CD4-positive, CD25-positive, alpha-beta regulatory T cell (primary cell): ENCODE data around the gene AIG1. TPM values are rescaled to one million over a fixed set of nuclear protein-coding genes. Genes with fewer than 3 reads are reported as not detected.

Experiments
- ATAC-seq, 2 donors: fragments of 150-1000 bp; cut with Tn5 transposase; one replicate each; pipeline ENCODE4 v1.10.0; 2021; ENCODE audit warnings: low read depth in 2 of 2, moderate number of reproducible peaks in 2 of 2, moderate library complexity in 1 of 2
- DNase-seq, 3 donors: peaks; one replicate each; pipeline versions ENCODE4 v3.0.0 to v3.0.0-alpha.2; 2012 to 2022; ENCODE audit warnings: mixed read lengths in 1 of 3
- H3K27ac ChIP-seq: one replicate; pipeline ENCODE4 v1.7.0; 2013; ENCODE audit warnings: mild to moderate bottlenecking, low read length; ENCODE audit not compliant: insufficient read depth, poor library complexity, severe bottlenecking
- H3K27me3 ChIP-seq: one replicate; pipeline ENCODE4 v1.7.0; 2013; ENCODE audit warnings: low read length; ENCODE audit not compliant: control insufficient read depth, insufficient read depth
- H3K36me3 ChIP-seq: one replicate; pipeline ENCODE4 v1.7.0; 2013; ENCODE audit warnings: mild to moderate bottlenecking, low read length, moderate library complexity; ENCODE audit not compliant: control insufficient read depth, insufficient read depth
- H3K4me1 ChIP-seq: 2 replicates; pipeline ENCODE4 v1.7.0; 2013; ENCODE audit warnings: mild to moderate bottlenecking, low read length; ENCODE audit not compliant: insufficient read depth, control insufficient read depth, poor library complexity, severe bottlenecking
- H3K4me3 ChIP-seq: one replicate; pipeline ENCODE4 v1.7.0; 2013; ENCODE audit warnings: low read depth, mild to moderate bottlenecking, low read length, moderate library complexity
- H3K9me3 ChIP-seq, 2 experiments: 1 replicate in 1 of 2; 2 replicates in 1 of 2; pipeline ENCODE4 v1.7.0; 2013; ENCODE audit warnings: low read length in 2 of 2, mild to moderate bottlenecking in 1 of 2, moderate library complexity in 1 of 2; ENCODE audit not compliant: control insufficient read depth in 2 of 2
- H3K27ac Mint-ChIP-seq, 3 donors: one replicate each; pipeline ENCODE4 v1.8.0; 2020 to 2022; ENCODE audit warnings: mild to moderate bottlenecking in 3 of 3, mixed read lengths in 3 of 3, moderate library complexity in 2 of 3
- H3K27me3 Mint-ChIP-seq: one replicate; pipeline ENCODE4 v1.8.0; 2022; ENCODE audit warnings: mild to moderate bottlenecking, mixed read lengths
- H3K36me3 Mint-ChIP-seq: one replicate; pipeline ENCODE4 v1.8.0; 2020; ENCODE audit warnings: mixed read lengths
- H3K4me1 Mint-ChIP-seq, 4 donors: one replicate each; pipeline ENCODE4 v1.8.0; 2020 to 2022; ENCODE audit warnings: mixed read lengths in 4 of 4, mild to moderate bottlenecking in 1 of 4
- H3K4me3 Mint-ChIP-seq, 4 donors: one replicate each; pipeline ENCODE4 v1.8.0; 2020 to 2022; ENCODE audit warnings: mild to moderate bottlenecking in 4 of 4, mixed read lengths in 4 of 4, moderate library complexity in 3 of 4
- H3K9me3 Mint-ChIP-seq, 7 donors: one replicate each; pipeline ENCODE4 v1.8.0; 2020 to 2022; ENCODE audit warnings: mixed read lengths in 7 of 7, mild to moderate bottlenecking in 3 of 7, moderate library complexity in 2 of 7
- polyA plus RNA-seq, 4 donors: library from polyadenylated mRNA; unstranded; fragments of 300-500 nt; fragmentation: Illumina TruSeq; gene quantifications; one replicate each; pipeline ENCODE4 v1.2.3, GENCODE V29; 2021
- total RNA-seq: library from RNA; stranded (reverse); gene quantifications from one replicate; pipeline ENCODE4 v1.2.3, GENCODE V29; 2022

AIG1 gene
- total and polyA plus RNA-seq, 5 donors from 2014 or later: 4.2 to 19.6 (median 13.9) TPM

DNA sequence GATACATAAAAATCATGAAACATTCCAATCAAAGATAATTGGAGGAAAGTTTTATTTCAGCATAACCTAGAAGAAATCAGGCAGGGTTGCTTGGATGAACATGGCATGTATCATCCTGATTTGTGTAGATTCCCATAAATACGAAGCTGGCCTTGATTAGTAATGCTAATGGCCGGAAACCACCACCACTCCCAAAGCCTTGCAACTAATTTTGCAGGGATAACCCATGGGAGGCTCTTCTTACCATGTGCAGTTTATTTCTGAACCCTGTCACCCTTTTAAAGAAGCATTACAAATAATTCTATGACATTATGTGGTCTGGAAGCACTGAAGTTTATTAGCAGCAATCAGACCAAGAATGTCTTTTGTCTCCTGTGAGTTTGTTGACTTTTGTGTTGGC is 80.8 kb downstream of the AIG1 start:
- peaks cover 18% of the 10 kb centered on the region for H3K36me3 Mint-ChIP-seq
- DNase-seq (no peak), ATAC-seq (no peak)
- H3K4me1 Mint-ChIP-seq: peaks cover 16 to 41% (median 22%) of the 10 kb centered on the region in 4 donors
- Histone ChIP-seq H3K4me1 (peaks cover 14% of the 10 kb centered on the region), H3K27me3 (no peaks in the 10 kb centered on the region), H3K27ac (no peak overlapping the region), H3K4me3 (no peak overlapping the region), H3K36me3 (no peaks in the 10 kb centered on the region), H3K9me3 (no peaks in the 10 kb centered on the region)
- H3K27ac Mint-ChIP-seq: no peak overlapping the region
- peaks cover 0 to 9% (median 6%) of the 10 kb centered on the region in 7 donors for H3K9me3 Mint-ChIP-seq
- H3K27me3 Mint-ChIP-seq: no peaks in the 10 kb centered on the region
- H3K4me3 Mint-ChIP-seq: no peak overlapping the region

DNA sequence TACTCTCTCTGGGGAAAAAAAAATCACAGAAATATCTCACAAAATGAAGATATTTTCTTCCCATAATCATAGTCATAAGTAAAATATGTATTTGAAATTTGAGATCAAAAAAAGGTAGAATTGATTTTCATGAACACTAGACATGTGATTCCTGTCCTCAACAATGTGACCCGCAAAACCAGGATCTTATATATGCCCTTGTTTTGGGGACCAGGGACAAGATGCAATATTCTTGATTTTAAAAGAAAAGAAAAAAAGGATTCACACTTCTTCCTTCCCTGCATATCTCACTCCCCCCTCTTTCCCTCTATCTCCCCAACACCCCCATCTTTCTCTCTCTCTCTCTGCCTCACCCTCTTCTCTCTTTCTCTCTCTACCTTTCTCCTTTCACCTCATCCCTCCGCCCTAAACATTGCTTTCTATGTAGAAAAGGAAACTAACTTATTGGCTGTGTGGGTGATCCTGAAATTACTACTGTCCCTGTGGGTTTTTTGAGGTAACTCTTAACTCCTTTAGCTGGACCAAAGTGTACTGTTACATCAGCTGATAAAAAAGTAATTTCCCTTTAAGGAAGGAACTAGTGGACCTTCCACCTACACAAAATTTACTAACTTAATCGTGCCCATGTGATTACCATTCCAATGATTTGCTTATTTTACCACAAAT is 85.6 kb downstream of the AIG1 start:
- H3K27ac Mint-ChIP-seq: no peak overlapping the region
- Histone ChIP-seq H3K36me3 (no peaks in the 10 kb centered on the region), H3K9me3 (no peaks in the 10 kb centered on the region), H3K4me3 (no peak overlapping the region), H3K4me1 (no peaks in the 10 kb centered on the region), H3K27ac (no peak overlapping the region), H3K27me3 (no peaks in the 10 kb centered on the region)
- peaks cover 0 to 4% (median 0%) of the 10 kb centered on the region in 7 donors for H3K9me3 Mint-ChIP-seq
- peaks cover 0 to 5% (median 1%) of the 10 kb centered on the region in 4 donors for H3K4me1 Mint-ChIP-seq
- H3K27me3 Mint-ChIP-seq: peaks cover 4% of the 10 kb centered on the region
- DNase-seq (no peak), ATAC-seq (no peak)
- H3K36me3 Mint-ChIP-seq: peaks cover 9% of the 10 kb centered on the region
- no peak overlapping the region for H3K4me3 Mint-ChIP-seq

DNA sequence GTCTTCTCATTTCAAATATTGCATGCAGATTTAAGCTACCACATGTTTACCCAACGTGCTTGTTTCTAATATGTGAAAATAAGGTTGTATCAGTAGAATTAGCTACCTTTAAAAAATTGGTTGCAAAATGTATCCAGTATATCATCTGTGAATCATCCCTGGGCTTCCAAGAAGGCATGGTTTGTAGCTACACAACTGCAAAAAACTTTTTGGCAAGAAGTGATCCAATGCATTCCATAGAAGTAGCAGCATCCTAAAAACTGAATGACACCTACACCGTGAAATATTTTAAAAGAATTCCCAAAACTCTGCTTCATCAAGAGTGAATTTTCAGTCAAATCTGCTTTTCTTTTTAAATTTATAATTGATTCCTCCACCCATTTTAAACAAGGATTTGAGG is 89.1 kb downstream of the AIG1 start:
- H3K4me3 ChIP-seq: no peak overlapping the region

DNA sequence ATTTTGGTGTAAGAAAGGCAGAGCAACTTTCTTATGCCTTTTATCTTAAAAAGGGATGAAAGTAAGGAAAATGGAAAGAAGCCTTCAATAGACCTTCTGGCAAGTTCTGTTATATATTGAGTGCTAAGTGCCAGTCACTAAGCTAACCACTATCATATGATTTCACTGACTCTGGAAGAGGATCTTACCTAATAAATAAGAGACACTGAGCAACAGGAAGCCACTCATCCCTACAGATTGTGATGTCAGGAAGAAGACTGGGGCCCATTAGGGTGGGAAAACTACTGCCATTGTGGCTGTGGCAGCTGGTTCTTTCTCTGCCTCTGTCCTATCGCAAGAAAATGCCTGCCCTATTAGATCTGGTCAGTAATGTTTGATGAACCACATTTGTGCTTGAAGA is 89.6 kb downstream of the AIG1 start:
- Mint-ChIP-seq H3K27ac (no peak overlapping the region), H3K36me3 (peaks cover 10% of the 10 kb centered on the region), H3K9me3 (peaks cover 0 to 2% (median 0%) of the 10 kb centered on the region in 7 donors), H3K4me3 (no peak overlapping the region), H3K27me3 (peaks cover 4% of the 10 kb centered on the region), H3K4me1 (peaks cover 0 to 7% (median 0%) of the 10 kb centered on the region in 4 donors)
- ATAC-seq (no peak), DNase-seq (no peak)
- no peaks in the 10 kb centered on the region for H3K4me1 ChIP-seq
- H3K27me3 ChIP-seq: no peaks in the 10 kb centered on the region
- H3K9me3 ChIP-seq: no peaks in the 10 kb centered on the region
- H3K4me3 ChIP-seq: no peak overlapping the region
- no peak overlapping the region for H3K27ac ChIP-seq
- no peaks in the 10 kb centered on the region for H3K36me3 ChIP-seq

More for the DNA sequence above, 89.1 kb downstream of the AIG1 start:
- no peak overlapping the region for H3K4me3 Mint-ChIP-seq
- H3K27me3 ChIP-seq: no peaks in the 10 kb centered on the region
- peaks cover 4% of the 10 kb centered on the region for H3K27me3 Mint-ChIP-seq
- DNase-seq (no peak), ATAC-seq (no peak)
- no peaks in the 10 kb centered on the region for H3K36me3 ChIP-seq
- no peaks in the 10 kb centered on the region for H3K4me1 ChIP-seq
- peaks cover 9% of the 10 kb centered on the region for H3K36me3 Mint-ChIP-seq
- no peaks in the 10 kb centered on the region for H3K9me3 ChIP-seq
- H3K9me3 Mint-ChIP-seq: peaks cover 0 to 2% (median 0%) of the 10 kb centered on the region in 7 donors
- peaks cover 0 to 7% (median 0%) of the 10 kb centered on the region in 4 donors for H3K4me1 Mint-ChIP-seq
- H3K27ac ChIP-seq: no peak overlapping the region
- H3K27ac Mint-ChIP-seq: no peak overlapping the region

DNA sequence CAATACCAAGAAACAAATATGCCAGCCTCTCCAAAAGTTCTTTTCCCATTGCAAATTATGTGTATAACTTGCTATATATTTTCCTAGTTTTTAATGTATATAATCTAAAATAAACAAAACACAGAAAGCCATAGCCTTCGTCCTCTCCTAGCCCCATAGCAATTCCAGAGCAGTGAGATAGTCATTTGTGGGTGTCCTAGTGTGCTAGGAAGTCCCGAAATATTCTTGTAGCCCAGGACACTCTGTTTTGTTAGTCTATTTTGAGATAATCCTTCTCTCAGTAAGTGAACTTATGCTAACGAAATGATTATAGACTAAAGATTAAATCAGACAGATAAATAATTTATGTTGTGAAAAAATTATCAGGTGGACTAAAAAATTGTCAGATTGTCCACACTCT is 90.7 kb downstream of the AIG1 start:
- DNase-seq (no peak), ATAC-seq (no peak)
- no peak overlapping the region for H3K27ac Mint-ChIP-seq
- H3K4me1 ChIP-seq: no peaks in the 10 kb centered on the region
- no peak overlapping the region for H3K27ac ChIP-seq
- H3K36me3 Mint-ChIP-seq: peaks cover 14% of the 10 kb centered on the region
- peaks cover 0 to 2% (median 0%) of the 10 kb centered on the region in 7 donors for H3K9me3 Mint-ChIP-seq
- H3K27me3 Mint-ChIP-seq: peaks cover 4% of the 10 kb centered on the region
- no peaks in the 10 kb centered on the region for H3K9me3 ChIP-seq
- H3K4me3 Mint-ChIP-seq: no peak overlapping the region
- H3K27me3 ChIP-seq: no peaks in the 10 kb centered on the region
- H3K4me3 ChIP-seq: no peak overlapping the region
- H3K4me1 Mint-ChIP-seq: peaks cover 0 to 7% (median 1%) of the 10 kb centered on the region in 4 donors
- no peaks in the 10 kb centered on the region for H3K36me3 ChIP-seq

DNA sequence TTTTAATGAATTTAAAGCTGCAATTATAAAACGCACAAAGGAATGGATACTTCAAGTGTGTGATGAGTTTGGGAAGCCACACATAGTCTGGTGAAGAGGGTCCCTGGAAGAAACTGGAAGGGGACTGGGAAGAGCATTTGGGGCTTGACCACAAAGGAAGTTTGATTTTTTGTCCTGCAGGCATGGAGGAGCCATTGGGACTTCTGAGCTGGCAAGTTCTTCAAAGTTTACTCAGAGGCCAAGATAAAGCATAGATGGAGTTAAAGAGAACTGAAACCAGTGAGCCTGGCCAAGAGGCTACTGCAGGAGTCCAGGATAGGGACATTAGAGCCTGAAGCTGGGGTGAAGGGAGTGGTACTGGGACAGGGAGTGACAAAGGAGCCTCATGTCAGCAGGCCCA is 95.0 kb downstream of the AIG1 start:
- peaks cover 9% of the 10 kb centered on the region for H3K36me3 Mint-ChIP-seq
- no peak overlapping the region for H3K27ac ChIP-seq

DNA sequence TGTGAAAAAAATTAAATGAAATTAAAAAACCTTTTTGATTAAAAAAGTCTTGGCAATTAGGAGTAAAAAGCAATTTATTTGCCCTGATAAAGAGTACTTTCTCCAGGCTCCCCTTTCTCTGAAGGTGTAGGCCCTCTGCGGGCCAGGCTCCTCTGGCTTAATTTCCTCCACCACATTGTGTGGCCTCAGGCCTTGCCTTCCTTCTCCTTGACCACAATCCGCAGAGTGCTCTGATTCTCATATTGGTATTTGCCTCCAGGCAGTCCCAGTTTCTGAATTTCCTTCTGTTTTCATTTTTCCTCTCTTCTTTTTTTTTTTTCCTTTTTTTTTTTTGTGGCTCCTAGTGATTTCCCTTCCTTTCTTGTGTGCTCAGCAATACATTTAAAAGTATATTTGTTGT is 96.4 kb downstream of the AIG1 start:
- Mint-ChIP-seq H3K27me3 (no peaks in the 10 kb centered on the region), H3K4me1 (peaks cover 0 to 8% (median 4%) of the 10 kb centered on the region in 4 donors), H3K27ac (no peak overlapping the region), H3K4me3 (no peak overlapping the region), H3K9me3 (peaks cover 0 to 1% (median 0%) of the 10 kb centered on the region in 7 donors), H3K36me3 (peaks cover 9% of the 10 kb centered on the region)
- H3K4me1 ChIP-seq: no peaks in the 10 kb centered on the region
- DNase-seq: no peak
- no peaks in the 10 kb centered on the region for H3K36me3 ChIP-seq
- no peak overlapping the region for H3K27ac ChIP-seq
- H3K27me3 ChIP-seq: no peaks in the 10 kb centered on the region
- H3K4me3 ChIP-seq: no peak overlapping the region
- no peaks in the 10 kb centered on the region for H3K9me3 ChIP-seq
- no peak for ATAC-seq

More for the DNA sequence above, 95.0 kb downstream of the AIG1 start:
- H3K36me3 ChIP-seq: no peaks in the 10 kb centered on the region
- no peaks in the 10 kb centered on the region for H3K27me3 ChIP-seq
- Mint-ChIP-seq H3K4me3 (no peak overlapping the region), H3K4me1 (peaks cover 0 to 8% (median 4%) of the 10 kb centered on the region in 4 donors), H3K27ac (peak overlapping the region in 1 of 3 donors; percentile 4), H3K9me3 (peaks cover 0 to 1% (median 0%) of the 10 kb centered on the region in 7 donors), H3K27me3 (peaks cover 4% of the 10 kb centered on the region)
- H3K4me1 ChIP-seq: no peaks in the 10 kb centered on the region
- H3K9me3 ChIP-seq: no peaks in the 10 kb centered on the region
- no peak overlapping the region for H3K4me3 ChIP-seq
- ATAC-seq (no peak), DNase-seq (no peak)

DNA sequence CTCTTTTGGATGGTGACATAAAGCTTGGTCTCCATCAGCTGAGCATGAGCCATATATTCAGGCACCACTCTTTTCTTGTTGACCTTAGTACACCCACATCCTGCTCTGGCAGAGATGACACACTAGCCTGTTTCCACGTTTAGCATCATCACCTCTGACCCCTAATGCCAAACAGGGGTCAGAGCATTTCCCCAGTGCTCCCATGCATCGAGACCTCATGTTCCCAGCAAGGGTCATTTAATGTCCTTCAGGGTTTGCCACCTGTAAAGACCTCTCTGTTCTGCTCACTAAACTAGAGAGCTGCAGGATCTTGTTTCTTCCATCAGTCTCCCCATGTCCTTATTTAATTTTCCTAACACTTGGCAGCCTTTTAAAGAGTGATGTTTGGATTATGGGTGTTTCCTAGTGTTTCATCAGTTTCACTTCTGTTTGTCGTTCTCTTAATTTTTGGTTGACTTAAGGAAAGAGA is 97.5 kb downstream of the AIG1 start:
- Histone ChIP-seq H3K27ac (no peak overlapping the region), H3K4me3 (no peak overlapping the region), H3K27me3 (no peaks in the 10 kb centered on the region), H3K9me3 (no peaks in the 10 kb centered on the region), H3K4me1 (no peaks in the 10 kb centered on the region), H3K36me3 (no peaks in the 10 kb centered on the region)
- no peak for ATAC-seq
- Mint-ChIP-seq H3K4me3 (no peak overlapping the region), H3K27me3 (no peaks in the 10 kb centered on the region), H3K4me1 (peaks cover 0 to 6% (median 4%) of the 10 kb centered on the region in 4 donors), H3K27ac (no peak overlapping the region), H3K36me3 (peaks cover 9% of the 10 kb centered on the region), H3K9me3 (peaks cover 0 to 1% (median 0%) of the 10 kb centered on the region in 7 donors)
- no peak for DNase-seq
